Hepatocyte (in vitro differentiated cells): ENCODE data around the gene DLX4. TPM values are rescaled to one million over a fixed set of nuclear protein-coding genes. Genes with fewer than 3 reads are reported as not detected.

ENCODE experiments used
- DNase-seq: peaks from one replicate; pipeline ENCODE4 v3.0.0-alpha.2; 2016; ENCODE audit warnings: low spot score
- H2AFZ ChIP-seq: fragments of 200-600 bp; sonication (generic); 2 replicates; pipeline ENCODE4 v1.6.0; 2016; ENCODE audit warnings: antibody characterized with exemption, mild to moderate bottlenecking
- H3K27ac ChIP-seq: fragments of 200-600 bp; sonication (generic); 2 replicates; pipeline ENCODE4 v1.5.1; 2016; ENCODE audit warnings: mild to moderate bottlenecking
- H3K27me3 ChIP-seq: fragments of 200-600 bp; sonication (generic); 2 replicates; pipeline ENCODE4 v1.6.1; 2016
- H3K36me3 ChIP-seq: fragments of 200-600 bp; sonication (generic); replicated peaks from 2 replicates; pipeline ENCODE4 v1.5.1; 2016; ENCODE audit warnings: low read depth; ENCODE audit not compliant: insufficient read depth
- H3K4me1 ChIP-seq: fragments of 200-600 bp; sonication (generic); 2 replicates; pipeline ENCODE4 v1.5.1; 2016; ENCODE audit warnings: mild to moderate bottlenecking, moderate library complexity; ENCODE audit not compliant: insufficient read depth
- H3K4me2 ChIP-seq: fragments of 200-600 bp; sonication (generic); 2 replicates; pipeline ENCODE4 v1.6.0; 2016
- H3K4me3 ChIP-seq: fragments of 200-600 bp; sonication (generic); 2 replicates; pipeline ENCODE4 v1.5.1; 2016; ENCODE audit warnings: mild to moderate bottlenecking
- H3K79me2 ChIP-seq: fragments of 200-600 bp; sonication (generic); 2 replicates; pipeline ENCODE4 v1.6.0; 2017; ENCODE audit warnings: mild to moderate bottlenecking
- H3K9me2 ChIP-seq: fragments of 200-600 bp; sonication (generic); replicated peaks from 2 replicates; pipeline ENCODE4 v1.6.0; 2017; ENCODE audit warnings: mild to moderate bottlenecking; ENCODE audit not compliant: insufficient read depth
- H3K9me3 ChIP-seq: fragments of 200-600 bp; sonication (generic); 2 replicates; pipeline ENCODE4 v1.5.1; 2016; ENCODE audit warnings: low read depth, mild to moderate bottlenecking
- H4K20me1 ChIP-seq: fragments of 200-600 bp; sonication (generic); 2 replicates; pipeline ENCODE4 v1.6.0; 2016; ENCODE audit warnings: mild to moderate bottlenecking; ENCODE audit not compliant: insufficient read depth, poor library complexity, severe bottlenecking
- EZH2 ChIP-seq: fragments of 200-600 bp; sonication (generic); IDR thresholded peaks from 2 replicates; pipeline ENCODE4 v1.6.1; 2016; ENCODE audit warnings: antibody characterized with exemption, mild to moderate bottlenecking, borderline replicate concordance
- EZH2phosphoT487 ChIP-seq: fragments of 200-600 bp; sonication (generic); IDR thresholded peaks from one replicate; pipeline ENCODE4 v1.6.1; 2018; ENCODE audit warnings: antibody characterized with exemption, mild to moderate bottlenecking, low read depth, moderate library complexity; ENCODE audit not compliant: unreplicated experiment, severe bottlenecking
- WGBS: methylation state at CpG from one replicate; pipeline ENCODE4 v1.1.6; 2016; ENCODE audit warnings: low lambda C conversion rate; ENCODE audit errors: missing lambda C conversion rate; 5-methylcytosine and 5-hydroxymethylcytosine counted together
- polyA plus RNA-seq: library from polyadenylated mRNA; unstranded; fragments of >200 nt; fragmentation: Nextera tagmentation; extraction: Ambion mirVana; gene quantifications from 2 replicates; pipeline ENCODE4 v1.2.1, GENCODE V29; 2016
- total RNA-seq: library from RNA; depleted of rRNA; stranded (reverse); fragments of >200 nt; gene quantifications from 2 replicates; pipeline ENCODE4 v1.2.3, GENCODE V29; 2014
- TF ChIP-seq, protein P1 (sequence below): fragments of 200-600 bp; sonication (generic); IDR thresholded peaks from 2 replicates; pipeline ENCODE4 v1.5.1; 2016; ENCODE audit warnings: antibody characterized with exemption, mild to moderate bottlenecking; ENCODE audit not compliant: poor library complexity

The DLX4 gene
- total and polyA plus RNA-seq, 2 experiments from 2014 or later = 0.17 to 1.4 TPM

- Histone ChIP-seq H2AFZ (no peak overlapping the region), H3K4me2 (no peak overlapping the region), H4K20me1 (no peaks in the 10 kb centered on the region), H3K79me2 (no peaks in the 10 kb centered on the region), H3K9me3 (no peaks in the 10 kb centered on the region), H3K27ac (no peak overlapping the region), H3K4me1 (no peaks in the 10 kb centered on the region), H3K4me3 (no peak overlapping the region), H3K27me3 (no peaks in the 10 kb centered on the region), H3K36me3 (no peaks in the 10 kb centered on the region), H3K9me2 (no peaks in the 10 kb centered on the region)
- WGBS = 79% methylated on average over 10 of the region's 10 CpGs
- no peak for TF ChIP-seq EZH2
- TF ChIP-seq, protein P1, sequence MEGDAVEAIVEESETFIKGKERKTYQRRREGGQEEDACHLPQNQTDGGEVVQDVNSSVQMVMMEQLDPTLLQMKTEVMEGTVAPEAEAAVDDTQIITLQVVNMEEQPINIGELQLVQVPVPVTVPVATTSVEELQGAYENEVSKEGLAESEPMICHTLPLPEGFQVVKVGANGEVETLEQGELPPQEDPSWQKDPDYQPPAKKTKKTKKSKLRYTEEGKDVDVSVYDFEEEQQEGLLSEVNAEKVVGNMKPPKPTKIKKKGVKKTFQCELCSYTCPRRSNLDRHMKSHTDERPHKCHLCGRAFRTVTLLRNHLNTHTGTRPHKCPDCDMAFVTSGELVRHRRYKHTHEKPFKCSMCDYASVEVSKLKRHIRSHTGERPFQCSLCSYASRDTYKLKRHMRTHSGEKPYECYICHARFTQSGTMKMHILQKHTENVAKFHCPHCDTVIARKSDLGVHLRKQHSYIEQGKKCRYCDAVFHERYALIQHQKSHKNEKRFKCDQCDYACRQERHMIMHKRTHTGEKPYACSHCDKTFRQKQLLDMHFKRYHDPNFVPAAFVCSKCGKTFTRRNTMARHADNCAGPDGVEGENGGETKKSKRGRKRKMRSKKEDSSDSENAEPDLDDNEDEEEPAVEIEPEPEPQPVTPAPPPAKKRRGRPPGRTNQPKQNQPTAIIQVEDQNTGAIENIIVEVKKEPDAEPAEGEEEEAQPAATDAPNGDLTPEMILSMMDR = no peak
- TF ChIP-seq EZH2phosphoT487 = no peak
- DNase-seq = no peak
Measured at GRCh38 chr17:49928126-49928800, 40.7 kb upstream of the DLX4 start.

DNA sequence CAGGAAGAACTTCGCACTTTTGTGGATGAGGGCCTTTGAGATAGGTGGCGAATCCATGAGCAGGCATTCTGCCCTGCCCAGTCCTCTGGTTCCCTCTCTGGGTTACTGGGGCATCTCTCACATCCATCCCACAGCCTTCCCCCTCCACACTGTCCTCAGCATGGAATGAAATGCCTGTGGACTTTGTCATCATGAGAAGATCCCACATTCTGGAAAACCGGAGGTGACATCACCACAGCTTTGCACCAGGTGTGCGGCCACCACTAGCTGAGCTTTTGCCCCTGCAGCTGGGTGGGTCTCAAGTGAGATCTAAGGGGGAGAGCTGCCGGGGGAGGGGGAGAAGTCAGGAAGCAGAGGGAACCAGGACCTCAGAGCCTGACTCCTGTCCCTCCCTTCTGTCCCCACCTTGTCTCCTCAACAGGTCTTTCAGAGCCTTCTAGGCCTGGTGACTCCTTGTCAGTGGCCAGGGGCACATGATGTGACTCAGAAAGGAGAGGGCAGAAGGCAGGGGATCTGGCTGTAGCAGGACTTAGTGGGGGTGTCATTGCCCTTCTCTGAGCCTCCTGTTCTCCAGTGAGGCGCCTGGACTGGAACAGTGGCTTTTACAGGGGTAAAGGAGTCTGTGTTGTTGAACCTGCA lies 40.0 kb upstream of the DLX4 start:
- H3K9me3 ChIP-seq = no peaks in the 10 kb centered on the region
- H2AFZ ChIP-seq = no peak overlapping the region
- no peak for DNase-seq
- H3K27me3 ChIP-seq = no peaks in the 10 kb centered on the region
- 85% methylated on average over 6 of the region's 6 CpGs for WGBS
- no peaks in the 10 kb centered on the region for H3K9me2 ChIP-seq
- TF ChIP-seq, protein P1 = no peak
- no peak overlapping the region for H3K4me2 ChIP-seq
- H3K27ac ChIP-seq = no peak overlapping the region
- H4K20me1 ChIP-seq = no peaks in the 10 kb centered on the region
- H3K4me1 ChIP-seq = no peaks in the 10 kb centered on the region
- H3K36me3 ChIP-seq = no peaks in the 10 kb centered on the region
- no peak overlapping the region for H3K4me3 ChIP-seq
- no peaks in the 10 kb centered on the region for H3K79me2 ChIP-seq

- H3K36me3 ChIP-seq = no peaks in the 10 kb centered on the region
- WGBS = 87% methylated on average over 8 of the region's 8 CpGs
Measured at GRCh38 chr17:49930880-49931279, 38.1 kb upstream of the DLX4 start.

More at GRCh38 chr17:49930880-49931279, 38.1 kb upstream of the DLX4 start:
- Histone ChIP-seq H3K79me2 (no peaks in the 10 kb centered on the region), H3K27ac (no peak overlapping the region), H2AFZ (no peak overlapping the region), H3K4me2 (no peak overlapping the region), H3K4me1 (no peaks in the 10 kb centered on the region), H3K9me3 (no peaks in the 10 kb centered on the region), H3K27me3 (no peaks in the 10 kb centered on the region), H3K9me2 (no peaks in the 10 kb centered on the region), H3K4me3 (no peak overlapping the region), H4K20me1 (no peaks in the 10 kb centered on the region)
- DNase-seq = no peak
- TF ChIP-seq, protein P1 = no peak
- TF ChIP-seq EZH2phosphoT487 (no peak), EZH2 (no peak)
